Measurements from ENCODE around the gene FHOD3. TPM values are rescaled to one million over a fixed set of nuclear protein-coding genes. Genes with fewer than 3 reads are reported as not detected.

Gene FHOD3
- total and polyA plus RNA-seq, 2 of the 4 experiments (the other 2 are of a cell fraction), result 14.6 to 16.0 TPM

DNA sequence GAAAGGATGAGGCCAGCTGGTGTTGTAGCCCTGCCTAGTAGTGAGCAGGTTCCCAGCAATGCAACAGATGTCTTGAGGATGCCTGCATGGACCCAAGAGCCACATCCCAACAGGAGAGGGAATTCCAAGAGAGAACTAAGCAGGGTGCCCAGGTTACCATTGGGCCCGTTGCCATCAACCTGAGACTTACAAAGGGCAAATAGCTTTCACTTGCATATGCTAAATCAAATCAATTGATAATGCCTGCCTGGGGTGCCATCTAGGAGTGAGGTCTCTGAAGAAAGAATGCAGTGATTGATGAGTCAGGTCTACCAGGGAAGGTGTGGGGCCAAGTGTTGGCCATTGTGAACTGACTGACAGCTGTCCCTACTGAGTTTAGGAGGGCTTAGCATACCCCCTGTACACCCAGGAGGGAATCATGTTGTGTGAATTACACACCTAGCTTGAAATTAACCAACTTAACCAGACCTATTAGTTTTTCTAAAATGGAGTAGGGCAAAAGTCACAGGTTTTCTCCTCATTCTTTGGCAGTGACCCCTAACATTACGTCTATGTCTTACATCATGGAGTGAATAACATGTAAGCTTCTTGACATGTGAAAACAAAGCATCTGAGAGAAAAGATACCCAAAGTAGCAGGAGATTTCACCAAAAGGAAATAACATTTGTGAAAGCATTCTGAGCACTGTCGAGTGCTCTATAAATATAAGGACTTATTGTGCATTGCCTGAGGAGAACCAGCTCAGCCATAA is 32.3 kb downstream of the FHOD3 start:
- no peak overlapping the region for H3K9ac ChIP-seq (ENCODE audit: low read depth, low read length)
- TF ChIP-seq RFX5 (IDR thresholded peaks at IDR 0.05; ENCODE audit: low read depth, low read length) (no peak), MXI1 (IDR thresholded peaks at IDR 0.05; ENCODE audit: borderline replicate concordance, low read depth, low read length) (no peak), SMC3 (IDR thresholded peaks at IDR 0.05; ENCODE audit: low read depth, low read length) (no peak), NFE2L2 (IDR thresholded peaks at IDR 0.05; ENCODE audit: low read depth, low read length) (no peak), FOS (IDR thresholded peaks at IDR 0.05; ENCODE audit: low read depth, low read length) (no peak), MAFK (IDR thresholded peaks at IDR 0.05; ENCODE audit: low read depth, low read length) (no peak), MAZ (IDR thresholded peaks at IDR 0.05; ENCODE audit: borderline replicate concordance, low read depth, low read length) (no peak), USF2 (IDR thresholded peaks at IDR 0.05; ENCODE audit: low read depth, low read length) (no peak), POLR2A (IDR thresholded peaks at IDR 0.05; ENCODE audit: low read depth, low read length) (no peak), CHD1 (IDR thresholded peaks at IDR 0.05; ENCODE audit: low read depth, low read length) (no peak), RCOR1 (IDR thresholded peaks at IDR 0.05; ENCODE audit: insufficient replicate concordance, low read length) (no peak), CEBPB (IDR thresholded peaks at IDR 0.05; ENCODE audit: low read depth, low read length) (no peak)
- TF ChIP-seq, protein P1, sequence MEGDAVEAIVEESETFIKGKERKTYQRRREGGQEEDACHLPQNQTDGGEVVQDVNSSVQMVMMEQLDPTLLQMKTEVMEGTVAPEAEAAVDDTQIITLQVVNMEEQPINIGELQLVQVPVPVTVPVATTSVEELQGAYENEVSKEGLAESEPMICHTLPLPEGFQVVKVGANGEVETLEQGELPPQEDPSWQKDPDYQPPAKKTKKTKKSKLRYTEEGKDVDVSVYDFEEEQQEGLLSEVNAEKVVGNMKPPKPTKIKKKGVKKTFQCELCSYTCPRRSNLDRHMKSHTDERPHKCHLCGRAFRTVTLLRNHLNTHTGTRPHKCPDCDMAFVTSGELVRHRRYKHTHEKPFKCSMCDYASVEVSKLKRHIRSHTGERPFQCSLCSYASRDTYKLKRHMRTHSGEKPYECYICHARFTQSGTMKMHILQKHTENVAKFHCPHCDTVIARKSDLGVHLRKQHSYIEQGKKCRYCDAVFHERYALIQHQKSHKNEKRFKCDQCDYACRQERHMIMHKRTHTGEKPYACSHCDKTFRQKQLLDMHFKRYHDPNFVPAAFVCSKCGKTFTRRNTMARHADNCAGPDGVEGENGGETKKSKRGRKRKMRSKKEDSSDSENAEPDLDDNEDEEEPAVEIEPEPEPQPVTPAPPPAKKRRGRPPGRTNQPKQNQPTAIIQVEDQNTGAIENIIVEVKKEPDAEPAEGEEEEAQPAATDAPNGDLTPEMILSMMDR (conservative IDR thresholded peaks at IDR 0.05; ENCODE audit: low read depth, low read length), result no peak
- TF ChIP-seq, protein P2, sequence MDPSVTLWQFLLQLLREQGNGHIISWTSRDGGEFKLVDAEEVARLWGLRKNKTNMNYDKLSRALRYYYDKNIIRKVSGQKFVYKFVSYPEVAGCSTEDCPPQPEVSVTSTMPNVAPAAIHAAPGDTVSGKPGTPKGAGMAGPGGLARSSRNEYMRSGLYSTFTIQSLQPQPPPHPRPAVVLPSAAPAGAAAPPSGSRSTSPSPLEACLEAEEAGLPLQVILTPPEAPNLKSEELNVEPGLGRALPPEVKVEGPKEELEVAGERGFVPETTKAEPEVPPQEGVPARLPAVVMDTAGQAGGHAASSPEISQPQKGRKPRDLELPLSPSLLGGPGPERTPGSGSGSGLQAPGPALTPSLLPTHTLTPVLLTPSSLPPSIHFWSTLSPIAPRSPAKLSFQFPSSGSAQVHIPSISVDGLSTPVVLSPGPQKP (IDR thresholded peaks at IDR 0.05; ENCODE audit: borderline replicate concordance, low read depth, low read length), result no peak
- H3K56ac ChIP-seq (ENCODE audit: extremely low read depth, insufficient read depth, low read length), result no peak overlapping the region
- H3K4me2 ChIP-seq (ENCODE audit: low read depth, low read length), result no peak overlapping the region; the same call in 1 of the 2 replicates
- no peak overlapping the region for H2BK5ac ChIP-seq (ENCODE audit: low read depth, low read length, poor library complexity, severe bottlenecking)
- no peak overlapping the region for H2AK9ac ChIP-seq (replicated peaks; ENCODE audit: low read depth, low read length, poor library complexity)
- H4K91ac ChIP-seq (ENCODE audit: insufficient read depth, low read depth, low read length), result no peak overlapping the region; the same call in 1 of the 2 replicates
- intact Hi-C loops (cut with micrococcal nuclease) (no loop called here), in situ Hi-C loops (cut with MboI; ENCODE audit: low sequenced_read_pairs) (no loop called here), dilution Hi-C loops (cut with HindIII; ENCODE audit: low sequenced_read_pairs, unreplicated experiment) (no loop called here)
- H4K8ac ChIP-seq (ENCODE audit: low read depth in 2 of 2, low read length in 2 of 2), result no peak overlapping the region
- H3K4me1 ChIP-seq (ENCODE audit: control insufficient read depth, insufficient read depth, low read length), result peaks cover 14% of the 10 kb centered on the region
- no peaks in the 10 kb centered on the region for H3K27me3 ChIP-seq (ENCODE audit: control insufficient read depth, insufficient read depth, low read length)
- no peak overlapping the region for H3K18ac ChIP-seq (ENCODE audit: low read depth, low read length)
- no peak overlapping the region for H2BK120ac ChIP-seq (ENCODE audit: low read depth, low read length)
- ChIA-PET POLR2A (ENCODE audit: unreplicated experiment) (no interaction called here), CTCF (no interaction called here)
- H3K27ac ChIP-seq (ENCODE audit: insufficient read depth, low read length), result no peak overlapping the region
- no peak overlapping the region; the same call in 2 of the 3 replicates for H2BK15ac ChIP-seq (ENCODE audit: low read depth, low read length)
- H2AK5ac ChIP-seq (ENCODE audit: low read depth, low read length), result no peak overlapping the region
- no peak overlapping the region for H3K4ac ChIP-seq (ENCODE audit: low read depth, low read length)
- H3K9me1 ChIP-seq (ENCODE audit: insufficient read depth, low read length), result peaks cover 7% of the 10 kb centered on the region; the same call in 1 of the 2 replicates
- H3K79me1 ChIP-seq (ENCODE audit: low read depth in 1 of 2, low read length in 2 of 2), result peaks cover 0 to 15% of the 10 kb centered on the region in 2 experiments; a peak in 2 of 4 replicates
- WGBS, 2 experiments (ENCODE audit: extremely low coverage in 2 of 2, insufficient read length in 1 of 2), result no CpG with 5 or more reads among the region's 3 CpGs
- H4K20me1 ChIP-seq (ENCODE audit: insufficient read depth, low read length), result no peaks in the 10 kb centered on the region; the same call in 1 of the 2 replicates
- ATAC-seq (ENCODE audit: low read depth), result no peak; the same call in 1 of the 2 replicates
- H3K23ac ChIP-seq (ENCODE audit: low read depth, low read length), result no peak overlapping the region
- H4K5ac ChIP-seq (ENCODE audit: low read depth, low read length), result no peak overlapping the region
- H2BK20ac ChIP-seq (ENCODE audit: low read depth, low read length), result no peak overlapping the region
- H2AFZ ChIP-seq (replicated peaks; ENCODE audit: low read length, poor library complexity), result no peak overlapping the region
- no TSS peak for BruUV-seq (replicated peaks)
- no peaks in the 10 kb centered on the region for H3K36me3 ChIP-seq (ENCODE audit: control insufficient read depth, insufficient read depth, low read length)
- H3K4me3 ChIP-seq (ENCODE audit: insufficient read depth, low read depth, low read length), result no peak overlapping the region
- H3K14ac ChIP-seq (replicated peaks; ENCODE audit: low read depth, low read length), result no peak overlapping the region
- no peaks in the 10 kb centered on the region for H3K9me3 ChIP-seq (ENCODE audit: control insufficient read depth, insufficient read depth, low read length)
- peak; percentile 58 for DNase-seq

Data from IMR-90 (cell line).